Activated CD8-positive, alpha-beta memory T cell treated with anti-CD3 and anti-CD28 coated beads, Interleukin-2, amount 10 ng/mL, durations not matched to agents 7 days and 5 days (primary cell): ENCODE data around the gene SEC11C. TPM values are rescaled to one million over a fixed set of nuclear protein-coding genes. Genes with fewer than 3 reads are reported as not detected.
A peak's percentile ranks its signal among the peaks of the same experiment; 100 is the strongest.

Source experiments
- ATAC-seq: fragments of 150-1000 bp; cut with Tn5 transposase; one replicate; pipeline ENCODE4 v1.10.0; 2021; ENCODE audit warnings: moderate library complexity
- CTCF ChIA-PET: fragments of 350-600 bp; sonication (Branson Sonifier 250); formaldehyde crosslinking; loops from one replicate; lab custom pipeline; 2021; ENCODE audit warnings: antibody characterized with exemption; lab: Charles Lee
- DNase-seq: peaks from one replicate; pipeline ENCODE4 v3.0.0-alpha.2; 2020
- H3K27ac Mint-ChIP-seq: one replicate; pipeline ENCODE4 v1.8.0; 2021; ENCODE audit warnings: mild to moderate bottlenecking, mixed read lengths
- H3K27me3 Mint-ChIP-seq: one replicate; pipeline ENCODE4 v1.8.0; 2021; ENCODE audit warnings: mixed read lengths
- H3K36me3 Mint-ChIP-seq: one replicate; pipeline ENCODE4 v1.8.0; 2021; ENCODE audit warnings: mild to moderate bottlenecking, mixed read lengths
- H3K4me1 Mint-ChIP-seq: one replicate; pipeline ENCODE4 v1.8.0; 2021; ENCODE audit warnings: mixed read lengths
- H3K4me3 Mint-ChIP-seq: one replicate; pipeline ENCODE4 v1.8.0; 2021; ENCODE audit warnings: mild to moderate bottlenecking, moderate library complexity, mixed read lengths
- H3K9me3 Mint-ChIP-seq: one replicate; pipeline ENCODE4 v1.8.0; 2022; ENCODE audit warnings: low read depth, mixed read lengths
- total RNA-seq, 2 experiments: library from RNA; stranded (reverse); gene quantifications; one replicate each; pipeline ENCODE4 v1.2.3, GENCODE V29; 2021

The SEC11C gene
- total RNA-seq = 100 to 1,000 TPM in 1 of 2 experiments, 10 to 100 TPM in 1; 57.9 to 127 TPM

DNA sequence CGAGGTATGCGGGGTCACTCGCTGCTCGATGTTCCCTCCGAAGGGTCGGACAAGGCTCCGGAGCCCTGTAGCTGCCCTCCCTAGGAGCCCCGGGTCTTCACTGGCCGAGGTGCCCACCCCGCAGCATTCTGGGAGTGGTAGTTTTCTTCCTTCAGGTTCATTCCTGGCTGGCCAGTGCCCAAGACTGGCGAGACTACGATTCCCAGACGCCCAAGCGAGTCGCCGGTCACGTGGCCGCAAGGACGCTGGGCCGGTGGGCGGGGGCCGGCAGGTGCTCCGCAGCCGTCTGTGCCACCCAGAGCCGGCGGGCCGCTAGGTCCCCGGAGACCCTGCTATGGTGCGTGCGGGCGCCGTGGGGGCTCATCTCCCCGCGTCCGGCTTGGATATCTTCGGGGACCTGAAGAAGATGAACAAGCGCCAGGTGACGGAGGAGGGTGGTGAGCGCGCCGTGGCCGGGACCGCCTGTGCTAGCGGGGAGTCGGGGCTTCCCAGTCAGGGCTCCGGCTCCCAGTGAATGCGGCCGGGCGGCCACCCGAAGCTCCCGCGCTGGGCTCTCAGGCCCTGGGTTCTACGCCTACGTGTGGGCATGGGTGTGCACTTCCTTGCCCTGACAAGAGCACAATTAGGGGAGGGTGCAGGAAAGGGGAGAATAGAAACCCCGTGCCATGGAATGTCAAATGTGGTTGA is at the start of gene SEC11C:
Gene SEC11C, plus strand, starts transcription at position 270 of the 687 bp plus-strand sequence. Its CDS starts 65 bp downstream, at position 335.
- Mint-ChIP-seq H3K36me3 (peaks cover 3% of the 10 kb centered on the region), H3K27me3 (peaks cover 18% of the 10 kb centered on the region), H3K4me3 (peak within 1 kb of the TSS; percentile 85), H3K27ac (peak within 1 kb of the TSS; percentile 97), H3K4me1 (peaks cover 40% of the 10 kb centered on the region), H3K9me3 (no peaks in the 10 kb centered on the region)
- peak; percentile 91 for ATAC-seq
- peak; percentile 97 for DNase-seq
- CTCF ChIA-PET = interaction anchor here (1.2 to 1.4 kb wide), 2 partner anchors 12 to 56 kb away, joined by 3 read pairs; no protein-coding TSS in a partner anchor

DNA sequence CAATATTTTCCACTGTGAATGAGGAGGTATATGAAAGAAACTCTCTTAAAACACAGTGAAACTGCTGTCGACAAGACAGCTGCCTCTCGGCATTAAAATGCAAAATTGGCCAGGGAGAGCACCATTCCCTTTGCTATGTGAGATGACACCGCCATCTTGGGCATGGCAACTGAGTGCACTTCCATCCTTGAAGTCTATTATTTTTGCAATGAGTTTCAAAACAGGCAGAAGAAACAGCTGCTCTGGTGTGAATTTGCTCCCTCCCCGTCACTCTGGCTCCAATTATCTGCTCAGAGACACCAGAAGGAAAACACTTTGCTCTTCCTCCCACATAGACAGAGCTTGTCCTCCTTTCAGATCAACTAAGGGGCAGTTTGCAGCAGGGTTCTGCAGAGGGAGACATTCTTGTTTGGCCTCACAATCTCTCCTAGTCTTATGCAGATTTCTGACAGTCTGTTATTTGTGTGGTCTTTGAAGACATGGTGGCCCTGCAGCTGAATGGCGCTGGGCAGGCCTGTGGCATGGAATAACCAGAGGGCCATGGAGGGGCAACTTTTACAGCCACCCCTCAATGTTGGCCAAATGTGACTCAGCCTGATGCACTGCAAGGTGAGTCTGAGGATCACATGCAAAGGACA is 48.6 kb upstream of the SEC11C start:
- CTCF ChIA-PET = interaction anchor here (0.6 kb wide), 1 partner anchor 13 kb away, joined by 3 read pairs; no protein-coding TSS in a partner anchor
- Mint-ChIP-seq H3K36me3 (no peaks in the 10 kb centered on the region), H3K27me3 (peaks cover 2% of the 10 kb centered on the region), H3K4me1 (no peaks in the 10 kb centered on the region), H3K9me3 (no peaks in the 10 kb centered on the region), H3K4me3 (no peak overlapping the region), H3K27ac (no peak overlapping the region)
- ATAC-seq (no peak), DNase-seq (no peak)

DNA sequence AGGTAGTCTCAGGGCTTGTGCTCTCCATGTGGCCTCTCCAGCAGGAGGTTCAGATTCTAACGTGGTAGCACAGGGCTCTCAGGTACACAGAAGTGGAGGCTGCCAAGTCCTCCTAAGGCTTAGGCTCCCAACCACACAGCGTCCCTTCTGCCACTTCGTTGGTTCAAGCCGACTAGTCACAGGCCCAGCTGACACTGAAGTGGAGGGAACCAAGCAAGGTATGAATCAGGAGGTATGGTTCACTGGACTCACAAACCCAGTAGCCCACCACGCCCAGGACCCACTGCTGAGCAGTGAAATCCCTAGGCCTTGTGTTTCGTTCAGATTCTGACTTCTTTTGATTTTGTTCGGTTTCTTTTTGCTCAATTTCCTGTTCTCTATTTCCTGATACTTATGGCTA is 46.0 kb upstream of the SEC11C start:
- DNase-seq (no peak), ATAC-seq (no peak)
- CTCF ChIA-PET = interaction anchor here (1.4 kb wide), 1 partner anchor 10 kb away, joined by 4 read pairs; no protein-coding TSS in a partner anchor
- Mint-ChIP-seq H3K4me3 (no peak overlapping the region), H3K27ac (no peak overlapping the region), H3K27me3 (peaks cover 10% of the 10 kb centered on the region), H3K36me3 (no peaks in the 10 kb centered on the region), H3K4me1 (no peaks in the 10 kb centered on the region), H3K9me3 (no peaks in the 10 kb centered on the region)

DNA sequence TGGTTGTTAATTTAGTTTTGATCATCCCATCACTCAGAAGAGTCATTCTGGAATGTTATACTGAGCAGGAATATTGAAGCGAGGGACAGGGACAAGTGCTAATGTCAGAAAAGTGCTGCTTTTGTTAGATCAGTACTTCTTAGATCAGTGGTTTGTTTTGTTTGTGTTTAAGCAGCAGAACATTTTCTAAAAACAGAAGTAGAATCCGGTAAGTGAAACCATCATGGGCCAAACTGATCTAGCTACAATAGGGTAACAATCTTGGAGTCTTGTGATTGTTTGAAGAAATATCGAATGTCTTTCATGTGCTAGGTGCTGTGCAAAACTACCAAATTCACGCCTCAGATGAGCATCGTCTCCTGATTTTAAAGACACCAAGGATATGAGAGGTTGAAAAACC is 45.1 kb upstream of the SEC11C start:
- Mint-ChIP-seq H3K27ac (no peak overlapping the region), H3K4me1 (no peaks in the 10 kb centered on the region), H3K9me3 (no peaks in the 10 kb centered on the region), H3K4me3 (no peak overlapping the region), H3K27me3 (peaks cover 10% of the 10 kb centered on the region), H3K36me3 (no peaks in the 10 kb centered on the region)
- DNase-seq = no peak
- CTCF ChIA-PET = no interaction called here
- no peak for ATAC-seq

DNA sequence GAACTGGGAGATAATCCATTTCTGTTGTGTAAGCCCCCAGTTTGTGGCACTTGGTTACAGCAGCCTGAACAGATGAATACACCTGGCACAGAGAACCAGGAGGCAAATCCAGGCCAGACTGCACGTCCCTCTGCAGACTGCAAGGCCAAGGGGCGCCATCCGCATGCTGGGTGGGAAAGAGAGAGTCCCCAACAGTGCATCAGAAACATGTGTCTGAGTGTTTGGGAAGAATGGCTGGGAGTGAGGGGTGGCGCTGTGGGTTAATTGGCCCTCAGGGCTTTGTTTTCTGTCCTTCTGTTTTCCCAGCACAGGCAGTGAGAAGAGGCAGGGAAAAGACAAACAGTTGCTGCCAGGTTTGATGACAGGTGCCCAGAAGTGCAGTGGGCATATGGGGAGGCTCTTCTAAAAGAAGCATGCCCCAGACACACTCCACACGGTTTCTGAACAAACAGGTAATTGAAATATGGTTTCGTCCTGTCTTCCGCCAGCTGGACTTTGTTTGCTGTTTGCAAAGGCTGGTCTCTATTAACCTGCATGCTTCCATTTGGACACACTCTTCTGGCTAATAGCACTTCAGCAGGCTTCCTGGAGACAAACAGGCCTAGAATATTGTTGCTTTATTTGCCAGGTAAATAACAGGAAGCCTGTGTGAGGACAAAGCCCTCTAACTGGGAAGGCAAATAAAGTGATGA is 43.4 kb upstream of the SEC11C start:
- H3K36me3 Mint-ChIP-seq = no peaks in the 10 kb centered on the region
- ATAC-seq = no peak

DNA sequence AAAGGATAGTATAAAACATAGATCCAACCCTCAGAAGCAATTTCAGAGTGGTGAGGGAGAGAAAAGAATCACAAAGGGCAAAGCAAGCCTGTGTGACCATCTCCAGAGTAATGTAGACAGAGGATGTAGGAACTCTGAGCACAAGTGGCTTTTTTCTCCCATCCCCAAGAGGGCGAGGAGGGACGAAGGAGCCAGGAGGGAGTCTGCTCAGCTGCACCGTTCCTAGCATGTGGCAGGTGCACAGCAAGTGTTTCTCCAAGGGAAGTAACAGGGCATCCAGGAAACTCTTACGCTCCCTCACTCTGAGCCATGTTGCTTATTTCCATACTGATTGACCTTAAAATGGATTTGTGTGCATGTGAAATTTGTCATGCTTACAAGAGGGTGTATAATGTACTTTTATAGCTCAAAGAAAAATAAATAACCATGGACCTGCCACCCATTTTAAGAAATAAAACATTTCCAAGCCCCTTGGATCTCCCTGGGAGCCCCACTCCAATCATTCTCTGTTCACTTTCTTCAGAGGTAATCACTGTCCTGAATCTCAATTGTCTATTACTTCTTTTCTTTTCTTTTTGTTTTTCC is 37.8 kb upstream of the SEC11C start:
- H3K27ac Mint-ChIP-seq = no peak overlapping the region
- no peak for DNase-seq
- ATAC-seq = no peak
- H3K4me3 Mint-ChIP-seq = no peak overlapping the region
- CTCF ChIA-PET = no interaction called here
- peaks cover 33% of the 10 kb centered on the region for H3K27me3 Mint-ChIP-seq
- no peaks in the 10 kb centered on the region for H3K36me3 Mint-ChIP-seq
- H3K4me1 Mint-ChIP-seq = no peaks in the 10 kb centered on the region
- no peaks in the 10 kb centered on the region for H3K9me3 Mint-ChIP-seq

More for the DNA sequence above, 43.4 kb upstream of the SEC11C start:
- CTCF ChIA-PET = no interaction called here
- Mint-ChIP-seq H3K9me3 (no peaks in the 10 kb centered on the region), H3K4me3 (no peak overlapping the region), H3K27me3 (peaks cover 10% of the 10 kb centered on the region), H3K4me1 (no peaks in the 10 kb centered on the region), H3K27ac (no peak overlapping the region)
- DNase-seq = no peak

DNA sequence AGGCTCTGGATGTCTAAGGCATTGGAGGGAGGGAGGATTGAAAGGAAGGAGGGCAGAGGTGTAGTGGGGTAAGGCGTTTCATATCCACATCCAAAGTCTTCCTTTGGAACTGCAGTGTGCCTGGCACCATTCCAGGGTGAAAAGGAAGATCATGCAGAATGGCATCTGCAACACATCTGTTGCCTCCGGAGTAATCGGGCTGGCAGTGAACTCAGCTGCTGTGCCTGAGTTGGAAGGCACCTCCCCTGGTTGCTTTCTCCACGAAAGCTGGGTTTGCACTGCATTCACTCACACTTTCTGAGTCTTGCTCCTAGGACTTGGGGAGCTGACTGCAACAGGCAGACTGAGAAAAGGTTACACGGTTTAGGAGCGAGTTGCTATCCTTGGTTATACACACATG is 30.3 kb upstream of the SEC11C start:
- Mint-ChIP-seq H3K4me3 (no peak overlapping the region), H3K27ac (no peak overlapping the region), H3K9me3 (no peaks in the 10 kb centered on the region), H3K4me1 (no peaks in the 10 kb centered on the region), H3K36me3 (no peaks in the 10 kb centered on the region), H3K27me3 (peaks cover 65% of the 10 kb centered on the region)
- CTCF ChIA-PET = no interaction called here
- DNase-seq (no peak), ATAC-seq (no peak)

DNA sequence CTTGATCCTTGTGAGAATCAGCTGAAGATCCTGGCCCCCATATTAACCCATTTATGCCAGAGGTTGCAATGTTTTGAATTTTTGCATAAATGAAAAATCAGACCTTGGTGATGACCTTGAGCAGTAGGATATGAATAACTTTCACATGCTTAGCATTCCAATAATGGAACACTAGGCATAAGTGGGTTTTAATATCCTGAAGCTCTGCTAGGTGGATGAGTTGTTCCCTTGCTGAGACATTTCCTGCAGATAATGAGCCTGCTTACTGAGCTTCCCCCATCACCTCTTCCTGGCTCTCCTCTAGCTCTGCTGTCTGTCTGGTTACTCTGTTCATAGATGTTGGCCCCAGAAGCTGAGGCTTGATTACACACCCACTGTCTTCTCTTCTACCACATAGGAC is 25.5 kb upstream of the SEC11C start:
- H3K9me3 Mint-ChIP-seq = no peaks in the 10 kb centered on the region
- ATAC-seq (no peak), DNase-seq (no peak)
- peaks cover 46% of the 10 kb centered on the region for H3K27me3 Mint-ChIP-seq
- CTCF ChIA-PET = interaction anchor here (1.1 kb wide), 1 partner anchor 12 kb away, joined by 3 read pairs; no protein-coding TSS in a partner anchor
- H3K4me1 Mint-ChIP-seq = no peaks in the 10 kb centered on the region
- H3K27ac Mint-ChIP-seq = no peak overlapping the region
- no peaks in the 10 kb centered on the region for H3K36me3 Mint-ChIP-seq
- H3K4me3 Mint-ChIP-seq = no peak overlapping the region

DNA sequence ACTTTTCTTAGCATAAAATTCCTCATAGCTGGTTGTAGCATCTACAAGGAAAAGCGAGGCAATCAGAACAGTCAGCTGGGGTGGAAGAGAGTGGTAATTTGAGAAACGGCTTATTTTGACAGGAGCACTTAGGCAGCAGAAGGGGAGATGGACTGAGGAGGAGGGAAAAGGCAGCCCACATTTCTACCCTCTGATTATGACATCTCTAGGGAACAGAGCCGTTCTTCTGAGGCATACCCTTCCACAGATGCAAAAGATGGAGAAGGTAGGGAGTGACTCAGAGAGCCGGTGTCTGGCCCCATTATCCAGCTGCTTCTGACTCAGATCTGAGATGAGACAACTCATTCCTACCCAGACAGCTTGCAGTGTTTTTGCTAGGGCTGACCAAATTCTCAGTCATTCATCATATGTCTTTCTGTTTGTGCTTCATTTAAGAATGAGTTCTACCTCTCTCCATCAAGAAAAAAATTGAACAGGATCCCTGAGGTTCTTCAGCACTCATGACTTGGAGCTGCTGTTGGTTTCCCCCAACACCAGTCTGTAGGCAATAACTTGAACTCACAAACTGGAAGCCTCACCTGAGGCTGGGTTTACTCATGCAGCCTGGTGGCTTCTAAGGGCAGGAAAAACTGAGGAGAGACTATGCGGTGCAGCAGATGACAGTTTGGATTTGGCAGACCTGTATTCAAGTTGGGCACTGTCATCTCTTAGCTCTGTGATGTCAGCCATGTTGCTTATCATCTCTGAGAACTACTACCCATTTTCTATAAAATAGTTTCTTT is 15.9 kb upstream of the SEC11C start:
- H3K27me3 Mint-ChIP-seq = peaks cover 35% of the 10 kb centered on the region
- CTCF ChIA-PET = no interaction called here
- DNase-seq = peak; percentile 48
- no peaks in the 10 kb centered on the region for H3K9me3 Mint-ChIP-seq
- H3K27ac Mint-ChIP-seq = no peak overlapping the region
- no peak overlapping the region for H3K4me3 Mint-ChIP-seq
- ATAC-seq = peak; percentile 89
- no peaks in the 10 kb centered on the region for H3K36me3 Mint-ChIP-seq
- H3K4me1 Mint-ChIP-seq = peaks cover 7% of the 10 kb centered on the region

DNA sequence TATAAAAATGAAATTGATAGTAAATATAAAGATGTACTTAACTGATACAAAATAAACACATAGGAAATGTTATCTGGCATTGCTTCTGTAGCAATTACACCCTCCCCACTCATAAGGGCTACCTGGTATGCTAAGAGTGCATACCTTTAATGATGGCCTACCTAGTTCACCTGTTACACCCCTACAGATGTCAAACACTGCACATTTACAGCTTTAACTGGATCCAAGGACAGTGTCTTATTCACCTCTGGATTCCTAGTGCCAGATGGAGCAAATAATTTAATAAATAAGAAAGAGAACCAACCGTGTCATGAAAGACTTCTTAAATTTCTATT is 15.3 kb upstream of the SEC11C start:
- no peak for ATAC-seq
- Mint-ChIP-seq H3K9me3 (no peaks in the 10 kb centered on the region), H3K4me3 (no peak overlapping the region)

DNA sequence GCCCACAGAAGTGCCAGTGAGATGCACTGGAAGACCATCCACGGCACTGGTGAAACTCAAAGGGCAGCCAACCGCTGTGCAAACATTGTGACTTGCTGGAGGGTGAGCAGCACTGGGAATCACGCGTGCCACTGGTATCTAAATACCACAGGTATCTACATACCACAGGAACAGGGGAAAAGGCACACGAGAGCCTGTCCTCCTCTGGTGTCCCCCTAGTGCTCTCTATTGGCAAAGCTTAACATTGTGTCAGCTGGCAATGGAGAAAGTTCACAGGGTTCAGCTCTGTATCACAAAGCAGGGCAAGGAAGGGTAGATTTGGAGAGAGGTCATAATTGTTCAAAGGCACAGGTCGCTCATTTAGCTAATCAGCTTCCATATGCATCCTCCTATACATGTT is 12.6 kb upstream of the SEC11C start:
- DNase-seq = no peak
- no peak overlapping the region for H3K27ac Mint-ChIP-seq
- CTCF ChIA-PET = no interaction called here
- no peak for ATAC-seq
- peaks cover 43% of the 10 kb centered on the region for H3K27me3 Mint-ChIP-seq
- no peaks in the 10 kb centered on the region for H3K9me3 Mint-ChIP-seq
- H3K36me3 Mint-ChIP-seq = no peaks in the 10 kb centered on the region
- peaks cover 7% of the 10 kb centered on the region for H3K4me1 Mint-ChIP-seq
- H3K4me3 Mint-ChIP-seq = no peak overlapping the region

More for the DNA sequence above, 15.3 kb upstream of the SEC11C start:
- no peak overlapping the region for H3K27ac Mint-ChIP-seq
- H3K27me3 Mint-ChIP-seq = peaks cover 38% of the 10 kb centered on the region
- DNase-seq = no peak
- CTCF ChIA-PET = no interaction called here
- H3K36me3 Mint-ChIP-seq = no peaks in the 10 kb centered on the region
- H3K4me1 Mint-ChIP-seq = peaks cover 7% of the 10 kb centered on the region

DNA sequence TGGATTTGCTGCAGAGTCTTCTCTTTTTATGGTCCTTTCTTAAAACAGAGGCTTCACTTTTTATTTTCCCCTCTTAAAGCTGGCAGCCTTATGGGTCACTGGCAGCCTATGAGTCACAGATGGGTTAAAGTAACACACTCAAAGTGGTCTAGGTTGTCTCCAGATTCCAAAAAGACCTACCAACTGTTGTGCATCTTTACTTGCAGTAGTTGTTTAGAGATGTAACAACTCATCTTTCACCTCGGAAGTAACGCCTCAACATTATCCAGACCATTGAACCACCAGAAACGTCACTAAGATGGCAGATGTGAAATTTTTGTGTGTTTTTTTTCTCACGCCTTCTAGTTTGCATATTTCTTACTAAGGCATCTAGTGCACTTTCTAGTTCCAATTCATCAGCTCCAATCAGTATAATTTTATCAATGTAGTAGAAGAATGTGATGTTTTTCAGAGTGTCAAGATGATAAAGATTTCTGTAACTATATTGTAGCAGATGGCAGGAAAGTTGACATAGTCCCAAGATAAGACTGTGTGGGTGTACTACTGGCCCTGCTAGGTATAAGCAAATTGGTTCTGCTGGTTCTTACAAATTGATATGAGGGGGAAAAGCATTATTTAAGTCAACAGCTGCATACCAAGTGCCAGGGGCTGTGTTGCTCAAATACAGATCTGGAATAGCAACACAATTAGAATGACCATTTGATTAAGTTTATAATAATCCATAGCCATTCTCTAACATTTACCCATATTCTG is 9.6 kb upstream of the SEC11C start:
- Mint-ChIP-seq H3K4me3 (no peak overlapping the region), H3K9me3 (no peaks in the 10 kb centered on the region), H3K4me1 (no peaks in the 10 kb centered on the region), H3K27me3 (peaks cover 70% of the 10 kb centered on the region), H3K27ac (no peak overlapping the region), H3K36me3 (no peaks in the 10 kb centered on the region)
- DNase-seq = no peak
- CTCF ChIA-PET = no interaction called here
- ATAC-seq = no peak
